ENCODE results near the gene KAT8.
"Not testable (repeated sequence)": the region's sequence is repeated elsewhere in the genome, so short reads cannot be mapped to it uniquely, and the experiment has no call there.

The KAT8 gene

GRCh38 chr16:31134091-31134571 is 16.7 kb downstream of the KAT8 start:
- Histone ChIP-seq H3K9me3 (ENCODE audit: control insufficient read depth, low read length) (no peaks in the 10 kb centered on the region), H3K27ac (ENCODE audit: low read depth, low read length, severe bottlenecking) (no peak overlapping the region), H3K4me3 (ENCODE audit: extremely low read depth, insufficient read depth, low read length, poor library complexity, severe bottlenecking) (peak overlapping the region; percentile 27), H3K4me1 (ENCODE audit: control insufficient read depth, insufficient read depth, low read length, poor library complexity, severe bottlenecking) (peaks cover 22% of the 10 kb centered on the region), H3K36me3 (ENCODE audit: control insufficient read depth, insufficient read depth, low read length) (peaks cover 10% of the 10 kb centered on the region)
- 22 to 31% methylated on average over 2 to 3 of the region's 5 CpGs for WGBS, 2 experiments (ENCODE audit: insufficient coverage in 2 of 2)

- Histone ChIP-seq H3K4me3 (ENCODE audit: extremely low read depth, insufficient read depth, low read length, poor library complexity, severe bottlenecking) (peak overlapping the region; percentile 27), H3K4me1 (ENCODE audit: control insufficient read depth, insufficient read depth, low read length, poor library complexity, severe bottlenecking) (peaks cover 25% of the 10 kb centered on the region), H3K9me3 (ENCODE audit: control insufficient read depth, low read length) (no peaks in the 10 kb centered on the region), H3K36me3 (ENCODE audit: control insufficient read depth, insufficient read depth, low read length) (peaks cover 10% of the 10 kb centered on the region), H3K27ac (ENCODE audit: low read depth, low read length, severe bottlenecking) (no peak overlapping the region)
- WGBS, 2 experiments (ENCODE audit: insufficient coverage in 2 of 2), result 17 to 19% methylated on average over 8 to 11 of the region's 18 CpGs
Observed at GRCh38 chr16:31134625-31135534, 17.4 kb downstream of the KAT8 start.

- Histone ChIP-seq H3K36me3 (ENCODE audit: control insufficient read depth, insufficient read depth, low read length) (peaks cover 10% of the 10 kb centered on the region), H3K27ac (ENCODE audit: low read depth, low read length, severe bottlenecking) (no peak within 1 kb of the TSS), H3K4me1 (ENCODE audit: control insufficient read depth, insufficient read depth, low read length, poor library complexity, severe bottlenecking) (peaks cover 25% of the 10 kb centered on the region), H3K9me3 (ENCODE audit: control insufficient read depth, low read length) (no peaks in the 10 kb centered on the region), H3K4me3 (ENCODE audit: extremely low read depth, insufficient read depth, low read length, poor library complexity, severe bottlenecking) (peak within 1 kb of the TSS; percentile 27)
- WGBS, 2 experiments (ENCODE audit: insufficient coverage in 2 of 2), result 35 to 46% methylated on average over 15 to 21 of the region's 22 CpGs
Observed at GRCh38 chr16:31135535-31136286, 18.2 kb downstream of the KAT8 start, which contains the start of gene PRSS8. Gene PRSS8, minus strand, starts transcription at chr16:31135727. Its CDS starts 229 bp downstream, at chr16:31135498.

DNA sequence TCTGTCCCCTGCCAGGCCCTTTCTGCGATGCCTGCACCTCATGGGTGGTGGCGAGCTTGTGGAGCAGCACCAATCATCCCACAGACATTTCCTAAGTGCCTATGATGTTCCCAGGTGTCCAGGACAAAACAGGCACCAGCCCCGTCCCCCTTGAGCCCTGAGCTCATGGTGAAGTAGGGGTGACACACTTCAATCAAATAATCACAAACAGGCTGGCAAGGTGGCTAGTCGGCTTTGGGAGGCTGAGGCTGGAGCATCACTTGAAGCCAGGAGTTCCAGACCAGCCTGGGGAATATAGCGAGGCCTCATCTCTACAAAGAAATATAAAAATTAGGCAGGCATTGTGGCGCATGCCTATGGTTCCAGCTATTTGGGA is 18.8 kb downstream of the KAT8 start:
- 80 to 92% methylated on average over 3 of the region's 6 CpGs for WGBS, 2 experiments (ENCODE audit: insufficient coverage in 2 of 2)
- Histone ChIP-seq H3K36me3 (ENCODE audit: control insufficient read depth, insufficient read depth, low read length) (peaks cover 6% of the 10 kb centered on the region), H3K4me3 (ENCODE audit: extremely low read depth, insufficient read depth, low read length, poor library complexity, severe bottlenecking) (no peak overlapping the region), H3K9me3 (ENCODE audit: control insufficient read depth, low read length) (no peaks in the 10 kb centered on the region), H3K27ac (ENCODE audit: low read depth, low read length, severe bottlenecking) (no peak overlapping the region), H3K4me1 (ENCODE audit: control insufficient read depth, insufficient read depth, low read length, poor library complexity, severe bottlenecking) (peaks cover 25% of the 10 kb centered on the region)

GRCh38 chr16:31136822-31137499 is 19.5 kb downstream of the KAT8 start:
- H3K4me3 ChIP-seq (ENCODE audit: extremely low read depth, insufficient read depth, low read length, poor library complexity, severe bottlenecking); H3K36me3 ChIP-seq (ENCODE audit: control insufficient read depth, insufficient read depth, low read length); H3K27ac ChIP-seq (ENCODE audit: low read depth, low read length, severe bottlenecking); H3K9me3 ChIP-seq (ENCODE audit: control insufficient read depth, low read length): not testable (repeated sequence)
- WGBS, 2 experiments (ENCODE audit: insufficient coverage in 2 of 2), result 91 to 93% methylated on average over 13 to 16 of the region's 20 CpGs
- H3K4me1 ChIP-seq (ENCODE audit: control insufficient read depth, insufficient read depth, low read length, poor library complexity, severe bottlenecking), result peaks cover 30% of the 10 kb centered on the region

- peak overlapping the region; percentile 62 for H3K27ac ChIP-seq (ENCODE audit: low read depth, low read length, severe bottlenecking)
- no peaks in the 10 kb centered on the region for H3K9me3 ChIP-seq (ENCODE audit: control insufficient read depth, low read length)
- 67 to 70% methylated on average over 20 of the region's 27 CpGs for whole genome bisulfite sequencing, 2 experiments (ENCODE audit: insufficient coverage in 2 of 2)
- H3K4me1 ChIP-seq (ENCODE audit: control insufficient read depth, insufficient read depth, low read length, poor library complexity, severe bottlenecking), result peaks cover 30% of the 10 kb centered on the region
- no peak overlapping the region for H3K4me3 ChIP-seq (ENCODE audit: extremely low read depth, insufficient read depth, low read length, poor library complexity, severe bottlenecking)
- H3K36me3 ChIP-seq (ENCODE audit: control insufficient read depth, insufficient read depth, low read length), result no peaks in the 10 kb centered on the region
Observed at GRCh38 chr16:31138621-31139578, 21.4 kb downstream of the KAT8 start.

DNA sequence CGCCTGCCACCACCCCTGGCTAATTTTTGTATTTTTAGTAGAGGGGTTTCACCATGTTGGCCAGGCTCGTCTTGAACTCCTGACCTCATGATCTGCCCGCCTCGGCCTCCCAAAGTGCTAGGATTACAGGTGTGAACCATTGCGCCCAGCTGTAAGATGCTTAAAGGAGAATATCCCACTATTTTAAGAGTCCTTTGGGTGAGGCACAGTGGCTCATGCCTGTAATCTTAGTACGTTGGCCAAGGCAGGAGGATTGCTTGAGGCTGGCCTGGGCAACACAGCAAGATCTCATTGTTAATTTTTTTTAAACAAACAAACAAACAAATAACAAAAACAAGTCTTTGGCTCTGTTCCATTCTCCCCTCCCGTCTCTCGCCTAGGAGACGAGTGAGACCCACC is 23.6 kb downstream of the KAT8 start:
- H3K4me1 ChIP-seq (ENCODE audit: control insufficient read depth, insufficient read depth, low read length, poor library complexity, severe bottlenecking), result peaks cover 14% of the 10 kb centered on the region
- H3K27ac ChIP-seq (ENCODE audit: low read depth, low read length, severe bottlenecking), result peak overlapping the region; percentile 3
- H3K4me3 ChIP-seq (ENCODE audit: extremely low read depth, insufficient read depth, low read length, poor library complexity, severe bottlenecking); H3K36me3 ChIP-seq (ENCODE audit: control insufficient read depth, insufficient read depth, low read length); H3K9me3 ChIP-seq (ENCODE audit: control insufficient read depth, low read length): not testable (repeated sequence)
- WGBS, 2 experiments (ENCODE audit: insufficient coverage in 2 of 2), result 95 to 96% methylated on average over 6 to 8 of the region's 9 CpGs

- peak overlapping the region; percentile 10 for H3K4me3 ChIP-seq (ENCODE audit: extremely low read depth, insufficient read depth, low read length, poor library complexity, severe bottlenecking)
- H3K4me1 ChIP-seq (ENCODE audit: control insufficient read depth, insufficient read depth, low read length, poor library complexity, severe bottlenecking), result peaks cover 14% of the 10 kb centered on the region
- H3K27ac ChIP-seq (ENCODE audit: low read depth, low read length, severe bottlenecking), result peak overlapping the region; percentile 73
- no peaks in the 10 kb centered on the region for H3K36me3 ChIP-seq (ENCODE audit: control insufficient read depth, insufficient read depth, low read length)
- WGBS, 2 experiments (ENCODE audit: insufficient coverage in 2 of 2), result 42 to 71% methylated on average over 5 to 8 of the region's 10 CpGs
- no peaks in the 10 kb centered on the region for H3K9me3 ChIP-seq (ENCODE audit: control insufficient read depth, low read length)
Observed at GRCh38 chr16:31141489-31142108, 24.1 kb downstream of the KAT8 start.

- Histone ChIP-seq H3K4me1 (ENCODE audit: control insufficient read depth, insufficient read depth, low read length, poor library complexity, severe bottlenecking) (peaks cover 14% of the 10 kb centered on the region), H3K9me3 (ENCODE audit: control insufficient read depth, low read length) (no peaks in the 10 kb centered on the region), H3K4me3 (ENCODE audit: extremely low read depth, insufficient read depth, low read length, poor library complexity, severe bottlenecking) (peak overlapping the region; percentile 28), H3K36me3 (ENCODE audit: control insufficient read depth, insufficient read depth, low read length) (no peaks in the 10 kb centered on the region), H3K27ac (ENCODE audit: low read depth, low read length, severe bottlenecking) (peak overlapping the region; percentile 73)
- 25 to 38% methylated on average over 36 to 83 of the region's 89 CpGs for WGBS, 2 experiments (ENCODE audit: insufficient coverage in 2 of 2)
Observed at GRCh38 chr16:31142109-31143010, 24.9 kb downstream of the KAT8 start.
